Mucosa of descending colon (tissue), 3 donors: Measurements from ENCODE around the gene GSK3B. TPM values are rescaled to one million over a fixed set of nuclear protein-coding genes. Genes with fewer than 3 reads are reported as not detected.
A peak's percentile ranks its signal among the peaks of the same experiment; 100 is the strongest.
"Not testable (repeated sequence)": the region's sequence is repeated elsewhere in the genome, so short reads cannot be mapped to it uniquely, and the experiment has no call there.

Experiments used
- ATAC-seq: fragments of 200-7000 bp; cut with Tn5 transposase; one replicate; pipeline ENCODE4 v1.9.1; 2020; ENCODE audit warnings: mild to moderate bottlenecking, moderate library complexity
- DNase-seq, 3 donors: peaks; one replicate each; pipeline ENCODE4 v3.0.0-alpha.2; 2020
- H3K36me3 ChIP-seq: fragments of 200-600 bp; one replicate; pipeline ENCODE4 v1.8.0; 2021; ENCODE audit warnings: low read depth, mild to moderate bottlenecking
- H3K4me1 ChIP-seq: fragments of 200-600 bp; one replicate; pipeline ENCODE4 v1.8.0; 2021; ENCODE audit warnings: low read depth, mild to moderate bottlenecking
- H3K4me3 ChIP-seq: fragments of 200-600 bp; one replicate; pipeline ENCODE4 v1.8.0; 2021; ENCODE audit warnings: mild to moderate bottlenecking
- H3K9me3 ChIP-seq: fragments of 200-600 bp; one replicate; pipeline ENCODE4 v1.8.0; 2021; ENCODE audit warnings: mild to moderate bottlenecking
- CTCF ChIP-seq: fragments of 200-600 bp; IDR thresholded peaks from one replicate; pipeline ENCODE4 v1.8.0; 2022; ENCODE audit warnings: antibody characterized with exemption, mild to moderate bottlenecking
- intact Hi-C, 2 donors: fragments of 100-400 bp; cut with DNase I in 1 of 2; cut with micrococcal nuclease in 1 of 2; formaldehyde crosslinking; loops; one replicate each; pipeline versions ENCODE4 v1.11.0 to v1.11.1; 2022; cut with DNase I, micrococcal nuclease
- total RNA-seq, 3 donors: library from RNA; stranded (reverse); fragmentation: NEBNext Ultra II Directional in 2 of 3; extraction: Animal tissue kit (Norgen Biotek cat#: 25700) in 2 of 3; gene quantifications; one replicate each; pipeline versions ENCODE4 v1.2.1 to v1.2.4, GENCODE V29; 2021 to 2023
- donor health status: DM: no; HTN: no; CAD: no; lungs with moderate emphysema.
- donor health status: DM: no; HTN: no; CAD: no.
- donor health status: DM: no; HTN: yes; CAD: no.

The GSK3B gene
- total RNA-seq, 3 donors from 2014 or later = 40.1 to 41.9 (median 41.0) TPM

GRCh38 chr3:119898478-119899191 is 195.6 kb downstream of the GSK3B start:
- Histone ChIP-seq H3K36me3 (no peaks in the 10 kb centered on the region), H3K4me1 (peaks cover 2% of the 10 kb centered on the region), H3K4me3 (no peak overlapping the region), H3K9me3 (no peaks in the 10 kb centered on the region)
- DNase-seq (no peak), ATAC-seq (no peak)
- no peak for TF ChIP-seq CTCF
- intact Hi-C loops = loop anchor here in 1 of 2 donors (10.0 kb wide), 1 partner anchor 296 kb away; no protein-coding TSS in a partner anchor

GRCh38 chr3:119894195-119894594 is 200.1 kb downstream of the GSK3B start:
- DNase-seq (no peak), ATAC-seq (no peak)
- Histone ChIP-seq H3K4me1 (peaks cover 2% of the 10 kb centered on the region), H3K4me3 (no peak overlapping the region), H3K36me3 (no peaks in the 10 kb centered on the region), H3K9me3 (no peaks in the 10 kb centered on the region)
- intact Hi-C loops = loop anchor here in 1 of 2 donors (10.0 kb wide), 1 partner anchor 301 kb away; no protein-coding TSS in a partner anchor
- TF ChIP-seq CTCF = no peak

- ATAC-seq (no peak), DNase-seq (no peak)
- no peaks in the 10 kb centered on the region for H3K36me3 ChIP-seq
- peaks cover 2% of the 10 kb centered on the region for H3K4me1 ChIP-seq
- peaks cover 2% of the 10 kb centered on the region for H3K9me3 ChIP-seq
- H3K4me3 ChIP-seq = no peak overlapping the region
- no peak for TF ChIP-seq CTCF
- intact Hi-C loops = loop anchor here in 1 of 2 donors (10.0 kb wide), 1 partner anchor 301 kb away; no protein-coding TSS in a partner anchor
Measured at GRCh38 chr3:119893769-119894168, 200.5 kb downstream of the GSK3B start.

- ATAC-seq = peak; percentile 72
- intact Hi-C loops = loop anchor here in 1 of 2 donors (10.0 kb wide), 1 partner anchor 303 kb away; no protein-coding TSS in a partner anchor
- TF ChIP-seq CTCF = peak; percentile 40
Measured at GRCh38 chr3:119891944-119892721, 202.1 kb downstream of the GSK3B start.

GRCh38 chr3:119888681-119889080 is 205.6 kb downstream of the GSK3B start:
- H3K4me1 ChIP-seq, H3K9me3 ChIP-seq, H3K36me3 ChIP-seq, intact Hi-C loops, ATAC-seq, H3K4me3 ChIP-seq: not testable (repeated sequence)
- DNase-seq = peak in 1 of 3 donors; percentile 24

More at GRCh38 chr3:119891944-119892721, 202.1 kb downstream of the GSK3B start:
- no peaks in the 10 kb centered on the region for H3K36me3 ChIP-seq
- no peak overlapping the region for H3K4me3 ChIP-seq
- H3K4me1 ChIP-seq = peaks cover 2% of the 10 kb centered on the region
- DNase-seq = peak in 1 of 3 donors; percentile 54
- H3K9me3 ChIP-seq = peaks cover 7% of the 10 kb centered on the region
